Measurements from ENCODE around the gene NIM1K. TPM values are rescaled to one million over a fixed set of nuclear protein-coding genes. Genes with fewer than 3 reads are reported as not detected.

Gene NIM1K
- total and polyA plus RNA-seq, 10 of the 15 experiments (the other 5 are each of a cell fraction or from before 2014, with no cell fraction given), result 0.27 to 1.7 (median 0.66) TPM

GRCh38 chr5:43258116-43258515 lies 66.1 kb downstream of the NIM1K start:
- Histone ChIP-seq H3K4me2 (ENCODE audit: control insufficient read depth, insufficient read depth) (no peak overlapping the region), H3K4me3 (no peak overlapping the region), H3K27me3 (replicated peaks in 1 of 2; ENCODE audit: control insufficient read depth in 2 of 2, insufficient read depth in 2 of 2, low read length in 1 of 2) (no peaks in the 10 kb centered on the region), H3K27ac (ENCODE audit: control insufficient read depth, insufficient read depth) (no peak overlapping the region), H2AFZ (ENCODE audit: control insufficient read depth, low read depth, low read length) (no peak overlapping the region), H4K20me1 (ENCODE audit: control insufficient read depth, insufficient read depth) (no peaks in the 10 kb centered on the region), H3K9me3 (replicated peaks; ENCODE audit: control insufficient read depth, insufficient read depth, low read length) (no peaks in the 10 kb centered on the region), H3K4me1 (ENCODE audit: control insufficient read depth, insufficient read depth, low read length) (no peaks in the 10 kb centered on the region), H3K9ac (ENCODE audit: control insufficient read depth, insufficient read depth, low read length) (no peak overlapping the region), H3K79me2 (ENCODE audit: control insufficient read depth, insufficient read depth, low read length) (no peaks in the 10 kb centered on the region), H3K36me3 (ENCODE audit: control insufficient read depth in 2 of 2, insufficient read depth in 2 of 2, low read length in 1 of 2) (no peaks in the 10 kb centered on the region)
- no TSS peak for BruUV-seq (replicated peaks)
- TF ChIP-seq EZH2 (IDR thresholded peaks at IDR 0.05; ENCODE audit: borderline replicate concordance, control insufficient read depth, low read depth, low read length) (no peak), REST (IDR thresholded peaks at IDR 0.05; ENCODE audit: low read depth, low read length) (no peak), HCFC1 (IDR thresholded peaks at IDR 0.05; ENCODE audit: low read length) (no peak), CUX1 (IDR thresholded peaks at IDR 0.05; ENCODE audit: insufficient replicate concordance, low read depth, low read length) (no peak), MYC (IDR thresholded peaks at IDR 0.05; ENCODE audit: insufficient read depth, insufficient read length, insufficient replicate concordance, low read length, severe bottlenecking) (no peak), BCLAF1 (IDR thresholded peaks at IDR 0.05) (no peak), RUNX3 (IDR thresholded peaks at IDR 0.05; ENCODE audit: low read length) (no peak)
- RAD21 ChIA-PET (ENCODE audit: unreplicated experiment), result no interaction called here
- in situ Hi-C loops (cut with MboI) (no loop called here), intact Hi-C loops (cut with micrococcal nuclease; ENCODE audit: unreplicated experiment) (no loop called here)
- SMC1A ChIA-PET (ENCODE audit: uncharacterized antibody, unreplicated experiment), result interaction anchor here (2.2 kb wide), 1 partner anchor 10 kb away, joined by 5 read pairs; no protein-coding TSS in a partner anchor
- POLR2A ChIA-PET, result interaction anchor here (0.7 kb wide), 1 partner anchor 1678 kb away, joined by 4 read pairs; no protein-coding TSS in a partner anchor
- no peak for DNase-seq (ENCODE audit: low read depth, low spot score)
- WGBS (ENCODE audit: insufficient coverage, insufficient replicate concordance, low lambda C conversion rate, missing lambda C conversion rate), result 55% methylated on average over 1 of the region's 1 CpG
- ATAC-seq, result no peak
- CTCF ChIA-PET, result interaction anchor here (1.5 kb wide), 1 partner anchor 132 kb away, joined by 4 read pairs; no protein-coding TSS in a partner anchor
- FAIRE-seq, result no peak
